HepG2 (cell line): ENCODE results near the gene SRGAP3. TPM values are rescaled to one million over a fixed set of nuclear protein-coding genes. Genes with fewer than 3 reads are reported as not detected.
A peak's percentile ranks its signal among the peaks of the same experiment; 100 is the strongest.

Experiments used
- ATAC-seq: fragments of 200-7000 bp; cut with Tn5 transposase; 3 replicates; pipeline ENCODE4 v1.9.1; 2020; ENCODE audit warnings: mild to moderate bottlenecking, moderate library complexity
- BruUV-seq: library from RNA; stranded (reverse); fragments of 400-500 nt; replicated peaks from 2 replicates; lab custom pipeline; 2021; lab: Mats Ljungman, UMichigan
- CTCF ChIA-PET: fragments of 300-600 bp; formaldehyde crosslinking; extraction: SDS; loops from one replicate; lab custom pipeline; 2021; ENCODE audit warnings: low total read pairs, inconsistent platforms, low intra/inter-chr PET ratio; lab: Yijun Ruan, JAX
- POLR2A ChIA-PET: fragments of 350-600 bp; sonication (Branson Sonifier 250); formaldehyde crosslinking; loops from one replicate; lab custom pipeline; 2020; ENCODE audit warnings: antibody characterized with exemption, inconsistent platforms; lab: Yijun Ruan, JAX
- DNase-seq: peaks from one replicate; pipeline ENCODE4 v3.0.0-alpha.2; 2015; ENCODE audit warnings: low spot score
- FAIRE-seq: peaks from 3 replicates; lab custom pipeline; 2011; peaks lifted over from hg19 to GRCh38; lab: Jason Lieb, UNC
- H2AFZ ChIP-seq: one replicate; pipeline ENCODE4 v1.6.1; 2011; ENCODE audit warnings: low read length, inconsistent platforms
- H3K27ac ChIP-seq: fragments of 300-600 bp; 3 replicates; pipeline ENCODE4 v1.8.0; 2011; ENCODE audit warnings: mixed run types, mild to moderate bottlenecking, mixed read lengths, low read length, inconsistent platforms; ENCODE audit not compliant: insufficient read depth; ENCODE audit errors: extremely low read length
- H3K27me3 ChIP-seq, 2 experiments: fragments of 200-600 bp in 1 of 2; 2 replicates in 1 of 2; 3 replicates in 1 of 2; pipeline versions ENCODE4 v1.6.0 to v1.8.0; 2011; ENCODE audit warnings: low read length in 2 of 2, mild to moderate bottlenecking in 2 of 2, moderate library complexity in 2 of 2, inconsistent platforms in 1 of 2; ENCODE audit not compliant: insufficient read depth in 2 of 2, control insufficient read depth in 1 of 2
- H3K36me3 ChIP-seq, 2 experiments: fragments of 200-600 bp in 1 of 2; replicated peaks in 1 of 2; 2 replicates in 1 of 2; 3 replicates in 1 of 2; pipeline versions ENCODE4 v1.5.1 to v1.8.0; 2011; ENCODE audit warnings: low read length in 2 of 2, inconsistent platforms in 1 of 2; ENCODE audit not compliant: insufficient read depth in 2 of 2, control insufficient read depth in 1 of 2
- H3K4me1 ChIP-seq: 2 replicates; pipeline ENCODE4 v1.5.1; 2012; ENCODE audit warnings: low read length, inconsistent platforms; ENCODE audit not compliant: insufficient read depth
- H3K4me2 ChIP-seq: 2 replicates; pipeline ENCODE4 v1.6.0; 2011; ENCODE audit warnings: low read depth, low read length, inconsistent platforms
- H3K4me3 ChIP-seq, 3 experiments: fragments of 200-600 bp in 1 of 3; sonication (generic), shearing (Covaris generic) in 1 of 3; replicated peaks in 1 of 3; 2 replicates each; pipeline ENCODE4 v1.5.1; 2011 to 2016; ENCODE audit warnings: low read length in 3 of 3, inconsistent platforms in 2 of 3, low read depth in 2 of 3, mild to moderate bottlenecking in 2 of 3, control low read depth in 1 of 3, mixed read lengths in 1 of 3; ENCODE audit not compliant: insufficient read depth in 1 of 3
- H3K79me2 ChIP-seq: one replicate; pipeline ENCODE4 v1.6.1; 2011; ENCODE audit warnings: low read length, inconsistent platforms; ENCODE audit not compliant: insufficient read depth
- H3K9ac ChIP-seq: 2 replicates; pipeline ENCODE4 v1.6.0; 2011; ENCODE audit warnings: mild to moderate bottlenecking, low read depth, low read length, inconsistent platforms; ENCODE audit not compliant: insufficient read depth
- H3K9me3 ChIP-seq: 2 replicates; pipeline ENCODE4 v1.5.1; 2012; ENCODE audit warnings: mild to moderate bottlenecking, low read length
- H4K20me1 ChIP-seq: 2 replicates; pipeline ENCODE4 v1.6.0; 2011; ENCODE audit warnings: inconsistent platforms, mild to moderate bottlenecking, low read length, moderate library complexity; ENCODE audit not compliant: insufficient read depth
- ATF6 ChIP-seq: sonication (generic); formaldehyde crosslinking; conservative IDR thresholded peaks from 2 replicates; pipeline ENCODE4 v1.4.0; 2020; ENCODE audit warnings: missing genetic modification reagents
- CEBPZ ChIP-seq: IDR thresholded peaks from 2 replicates; pipeline ENCODE4 v1.6.1; 2012; ENCODE audit warnings: low read length, improper control_type of control experiment
- KLF16 ChIP-seq, 2 experiments: sonication (generic) in 1 of 2; formaldehyde crosslinking in 1 of 2; IDR thresholded peaks; 2 replicates each; pipeline versions ENCODE4 v1.6.1 to v1.8.0; 2016 to 2023; ENCODE audit warnings: missing genetic modification reagents in 2 of 2, missing compliant biosample characterization in 1 of 2
- XBP1 ChIP-seq: sonication (generic); formaldehyde crosslinking; IDR thresholded peaks from 2 replicates; pipeline ENCODE4 v1.5.0; 2020; ENCODE audit warnings: missing genetic modification reagents
- ZNF34 ChIP-seq: sonication (generic); formaldehyde crosslinking; IDR thresholded peaks from 2 replicates; pipeline ENCODE4 v1.4.0; 2020; ENCODE audit warnings: mild to moderate bottlenecking, missing genetic modification reagents, borderline replicate concordance
- ZSCAN12 ChIP-seq: sonication (generic); formaldehyde crosslinking; IDR thresholded peaks from 2 replicates; pipeline ENCODE4 v1.9.0; 2021; ENCODE audit warnings: mild to moderate bottlenecking, missing genetic modification reagents
- WGBS: methylation state at CpG from one replicate; pipeline ENCODE4 v1.1.6; 2017; ENCODE audit warnings: low lambda C conversion rate; 5-methylcytosine and 5-hydroxymethylcytosine counted together
- in situ Hi-C: cut with HindIII; loops from 2 replicates; pipeline ENCODE4 v1.10.0; 2017; ENCODE audit warnings: low pct_unique_long_range_greater_than_20kb; ENCODE audit not compliant: extremely low pct_ligation_motif_present
- intact Hi-C: fragments of 100-400 bp; cut with micrococcal nuclease; formaldehyde crosslinking; loops from one replicate; pipeline ENCODE4 v1.10.0; 2022; ENCODE audit not compliant: unreplicated experiment
- polyA plus RNA-seq, 8 experiments: library from polyadenylated mRNA; depleted of rRNA in 3 of 8; stranded (reverse) in 7 of 8; unstranded in 1 of 8; fragments of >200 nt; fragmentation: Illumina TruSeq in 4 of 8; extraction: Trizol in 4 of 8; gene quantifications; 2 replicates each; pipeline versions ENCODE4 v1.2.1 to v1.2.3, GENCODE V29; 2011 to 2016; ENCODE audit warnings: low read depth in 4 of 8, missing spikeins in 1 of 8, mixed read lengths in 1 of 8; ENCODE audit not compliant: insufficient read depth in 1 of 8
- total RNA-seq, 5 experiments: library from RNA; depleted of rRNA; stranded (reverse); fragments of >200 nt; fragmentation: Illumina TruSeq; extraction: Trizol; gene quantifications; 2 replicates each; pipeline ENCODE4 v1.2.3, GENCODE V29; 2016; ENCODE audit warnings: low read depth in 1 of 5
- TF ChIP-seq, protein P1 (sequence below), 2 experiments: fragments of 450-650 bp in 1 of 2; sonication (generic) in 1 of 2; formaldehyde crosslinking in 1 of 2; IDR thresholded peaks; 2 replicates each; pipeline versions ENCODE4 v1.6.1 to v1.8.0; 2016 to 2022; ENCODE audit warnings: antibody characterized with exemption in 1 of 2, mild to moderate bottlenecking in 1 of 2, missing genetic modification reagents in 1 of 2

SRGAP3 gene
- total and polyA plus RNA-seq, 2 of the 13 experiments (the other 11 are each of a cell fraction or from before 2014, with no cell fraction given): 1.2 to 1.4 TPM

DNA sequence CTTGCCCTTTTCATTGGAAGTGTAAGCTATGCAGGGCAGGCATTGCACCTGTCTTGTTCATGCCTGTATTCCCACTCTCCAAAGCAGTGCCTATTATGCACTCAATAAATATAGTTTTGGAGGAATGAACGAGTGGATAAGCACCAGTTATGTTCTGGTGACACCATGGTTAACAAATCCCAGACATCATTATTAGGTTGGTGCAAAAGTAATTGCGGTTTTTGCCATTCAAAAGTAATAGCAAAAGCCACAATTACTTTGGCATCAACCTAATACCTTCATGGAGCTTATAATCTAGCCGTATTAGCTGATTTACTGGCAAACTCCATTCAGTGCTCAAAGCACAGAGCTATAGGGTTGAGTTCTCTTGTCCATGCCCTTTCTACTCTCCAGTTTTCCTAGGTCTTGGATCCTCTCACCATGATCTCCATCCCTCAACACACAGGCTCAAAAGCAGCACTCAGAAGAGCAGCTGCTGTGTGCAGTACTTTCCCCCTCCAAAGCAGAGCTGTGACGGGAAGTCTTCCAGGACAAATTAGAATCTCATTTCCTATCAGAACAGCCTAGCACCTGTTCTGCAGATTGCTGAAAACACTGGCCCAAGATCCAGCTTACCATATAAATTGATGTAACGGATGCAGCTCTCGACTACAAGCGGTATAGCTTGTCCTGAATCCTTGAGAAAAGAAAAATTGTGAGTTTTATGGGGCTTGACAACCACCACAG lies 223.0 kb downstream of the SRGAP3 start:
- ChIA-PET CTCF (no interaction called here), POLR2A (no interaction called here)
- Histone ChIP-seq H3K27me3 (peaks cover 0 to 1% of the 10 kb centered on the region in 2 experiments; a peak in 2 of 5 replicates), H3K27ac (no peak overlapping the region), H3K79me2 (no peaks in the 10 kb centered on the region), H2AFZ (no peak overlapping the region), H3K9ac (no peak overlapping the region), H3K4me1 (no peaks in the 10 kb centered on the region), H4K20me1 (no peaks in the 10 kb centered on the region), H3K4me2 (no peak overlapping the region), H3K4me3 (no peak overlapping the region), H3K36me3 (no peaks in the 10 kb centered on the region), H3K9me3 (no peaks in the 10 kb centered on the region)
- FAIRE-seq (no peak), DNase-seq (no peak), ATAC-seq (no peak)
- in situ Hi-C loops: no loop called here
- no TSS peak for BruUV-seq
- intact Hi-C loops: no loop called here
- 20% methylated on average over 7 of the region's 7 CpGs for whole genome bisulfite sequencing
- TF ChIP-seq ATF6 (CRISPR knock-in tag) (no peak), CEBPZ (no peak), ZNF34 (no peak), ZSCAN12 (CRISPR knock-in tag) (no peak), KLF16 (CRISPR knock-in tag; IDR thresholded peaks at IDR 0.05) (no peak), XBP1 (CRISPR knock-in tag) (no peak)
- TF ChIP-seq, protein P1, sequence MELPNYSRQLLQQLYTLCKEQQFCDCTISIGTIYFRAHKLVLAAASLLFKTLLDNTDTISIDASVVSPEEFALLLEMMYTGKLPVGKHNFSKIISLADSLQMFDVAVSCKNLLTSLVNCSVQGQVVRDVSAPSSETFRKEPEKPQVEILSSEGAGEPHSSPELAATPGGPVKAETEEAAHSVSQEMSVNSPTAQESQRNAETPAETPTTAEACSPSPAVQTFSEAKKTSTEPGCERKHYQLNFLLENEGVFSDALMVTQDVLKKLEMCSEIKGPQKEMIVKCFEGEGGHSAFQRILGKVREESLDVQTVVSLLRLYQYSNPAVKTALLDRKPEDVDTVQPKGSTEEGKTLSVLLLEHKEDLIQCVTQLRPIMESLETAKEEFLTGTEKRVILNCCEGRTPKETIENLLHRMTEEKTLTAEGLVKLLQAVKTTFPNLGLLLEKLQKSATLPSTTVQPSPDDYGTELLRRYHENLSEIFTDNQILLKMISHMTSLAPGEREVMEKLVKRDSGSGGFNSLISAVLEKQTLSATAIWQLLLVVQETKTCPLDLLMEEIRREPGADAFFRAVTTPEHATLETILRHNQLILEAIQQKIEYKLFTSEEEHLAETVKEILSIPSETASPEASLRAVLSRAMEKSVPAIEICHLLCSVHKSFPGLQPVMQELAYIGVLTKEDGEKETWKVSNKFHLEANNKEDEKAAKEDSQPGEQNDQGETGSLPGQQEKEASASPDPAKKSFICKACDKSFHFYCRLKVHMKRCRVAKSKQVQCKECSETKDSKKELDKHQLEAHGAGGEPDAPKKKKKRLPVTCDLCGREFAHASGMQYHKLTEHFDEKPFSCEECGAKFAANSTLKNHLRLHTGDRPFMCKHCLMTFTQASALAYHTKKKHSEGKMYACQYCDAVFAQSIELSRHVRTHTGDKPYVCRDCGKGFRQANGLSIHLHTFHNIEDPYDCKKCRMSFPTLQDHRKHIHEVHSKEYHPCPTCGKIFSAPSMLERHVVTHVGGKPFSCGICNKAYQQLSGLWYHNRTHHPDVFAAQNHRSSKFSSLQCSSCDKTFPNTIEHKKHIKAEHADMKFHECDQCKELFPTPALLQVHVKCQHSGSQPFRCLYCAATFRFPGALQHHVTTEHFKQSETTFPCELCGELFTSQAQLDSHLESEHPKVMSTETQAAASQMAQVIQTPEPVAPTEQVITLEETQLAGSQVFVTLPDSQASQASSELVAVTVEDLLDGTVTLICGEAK (IDR thresholded peaks at IDR 0.05): peak; percentile 83
- TF ChIP-seq, protein P1 (CRISPR knock-in tag; IDR thresholded peaks at IDR 0.05): no peak
